GM18519 (cell line): ENCODE data around the gene SPRYD3.
"Not testable (repeated sequence)": the region's sequence is repeated elsewhere in the genome, so short reads cannot be mapped to it uniquely, and the experiment has no call there.

ENCODE experiments used
- ATAC-seq: cut with Tn5 transposase; IDR thresholded peaks from one replicate; pipeline ENCODE4 v1.9.1; 2021; ENCODE audit warnings: mild to moderate bottlenecking, moderate library complexity; ENCODE audit not compliant: unreplicated experiment, low FRiP score

SPRYD3 gene

GRCh38 chr12:53036802-53037201 is 42.4 kb downstream of the SPRYD3 start:
- ATAC-seq: no peak

- ATAC-seq: no peak
Measured at GRCh38 chr12:53034459-53034858, 44.7 kb downstream of the SPRYD3 start.

DNA sequence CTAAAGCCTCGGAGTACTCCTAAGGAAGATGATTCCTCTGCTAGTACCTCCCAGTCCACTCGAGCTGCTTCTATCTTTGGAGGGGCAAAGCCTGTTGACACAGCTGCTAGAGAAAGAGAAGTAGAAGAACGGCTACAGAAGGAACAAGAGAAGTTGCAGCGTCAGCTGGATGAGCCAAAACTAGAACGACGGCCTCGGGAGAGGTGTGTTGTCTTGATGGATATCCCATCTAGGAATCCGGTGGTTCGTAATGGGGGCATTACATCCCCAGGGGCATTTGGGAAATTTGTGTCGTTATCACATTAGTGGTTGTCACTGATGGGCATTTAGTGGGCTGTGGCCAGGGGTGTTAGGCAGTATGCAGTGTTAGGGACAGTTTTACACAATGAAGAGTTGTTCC is 45.4 kb downstream of the SPRYD3 start:
- not testable (repeated sequence) for ATAC-seq

GRCh38 chr12:53031616-53032015 is 47.6 kb downstream of the SPRYD3 start:
- ATAC-seq: no peak

DNA sequence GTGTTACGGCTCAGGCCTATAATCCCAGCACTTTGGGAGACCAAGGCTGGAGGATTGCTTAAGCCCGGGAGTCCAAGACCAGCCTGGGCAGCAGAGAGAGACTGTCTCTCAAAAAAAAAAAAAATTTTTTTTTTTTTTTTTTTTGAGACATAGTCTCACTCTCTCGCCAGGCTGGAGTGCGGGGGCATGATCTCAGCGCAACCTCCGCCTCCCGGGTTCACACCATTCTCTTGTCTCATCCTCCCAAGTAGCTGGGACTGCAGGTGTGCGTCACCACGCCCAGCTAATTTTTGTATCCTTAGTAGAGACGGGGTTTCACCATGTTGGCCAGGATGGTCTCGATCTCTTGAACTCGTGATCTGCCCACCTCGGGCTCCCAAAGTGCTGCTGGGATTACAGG is 52.2 kb downstream of the SPRYD3 start:
- not testable (repeated sequence) for ATAC-seq

GRCh38 chr12:53025250-53025649 is 53.9 kb downstream of the SPRYD3 start:
- ATAC-seq: no peak

DNA sequence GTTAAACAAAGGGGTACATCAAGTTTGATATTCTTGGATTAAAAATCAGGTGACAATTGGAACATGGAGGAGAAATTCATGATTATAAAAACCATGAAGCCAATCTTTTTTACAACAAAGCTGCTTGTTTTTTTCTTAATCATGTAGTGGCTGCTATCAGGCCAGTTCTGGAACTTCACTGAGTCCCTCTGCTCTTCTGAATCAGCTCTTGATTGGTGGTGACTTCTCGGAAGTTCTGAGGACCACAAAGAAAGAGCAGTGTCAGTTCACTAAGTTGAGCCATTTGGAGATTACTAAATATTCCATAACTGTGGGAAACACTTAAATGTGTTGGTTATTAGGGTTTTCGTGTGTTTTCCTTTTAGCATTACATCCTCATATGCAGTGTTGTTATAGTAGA is 64.5 kb downstream of the SPRYD3 start:
- no peak for ATAC-seq
